Muscle layer of colon (tissue), 2 donors: ENCODE data around the gene AURKA.

Source experiments
- H3K27ac ChIP-seq: one replicate; pipeline ENCODE4 v1.7.0; 2013; ENCODE audit warnings: low read depth, mild to moderate bottlenecking, low read length, moderate library complexity
- H3K27me3 ChIP-seq, 2 donors: one replicate each; pipeline ENCODE4 v1.7.0; 2013; ENCODE audit warnings: low read length in 2 of 2, mild to moderate bottlenecking in 2 of 2; ENCODE audit not compliant: insufficient read depth in 2 of 2, control insufficient read depth in 1 of 2
- H3K36me3 ChIP-seq: one replicate; pipeline ENCODE4 v1.7.0; 2013; ENCODE audit warnings: mild to moderate bottlenecking, low read length; ENCODE audit not compliant: insufficient read depth
- H3K4me1 ChIP-seq: one replicate; pipeline ENCODE4 v1.7.0; 2013; ENCODE audit warnings: mild to moderate bottlenecking, low read length; ENCODE audit not compliant: insufficient read depth
- H3K4me3 ChIP-seq, 2 donors: one replicate each; pipeline ENCODE4 v1.7.0; 2013; ENCODE audit warnings: low read length in 2 of 2, low read depth in 1 of 2, mild to moderate bottlenecking in 1 of 2, moderate library complexity in 1 of 2
- H3K9ac ChIP-seq: one replicate; pipeline ENCODE4 v1.7.0; 2013; ENCODE audit warnings: low read length
- H3K9me3 ChIP-seq: one replicate; pipeline ENCODE4 v1.7.0; 2013; ENCODE audit warnings: mild to moderate bottlenecking, low read length
- donor health status: abdominal sarcoma.
- donor health status: Adenocarcinoma of cecum.

AURKA gene

DNA sequence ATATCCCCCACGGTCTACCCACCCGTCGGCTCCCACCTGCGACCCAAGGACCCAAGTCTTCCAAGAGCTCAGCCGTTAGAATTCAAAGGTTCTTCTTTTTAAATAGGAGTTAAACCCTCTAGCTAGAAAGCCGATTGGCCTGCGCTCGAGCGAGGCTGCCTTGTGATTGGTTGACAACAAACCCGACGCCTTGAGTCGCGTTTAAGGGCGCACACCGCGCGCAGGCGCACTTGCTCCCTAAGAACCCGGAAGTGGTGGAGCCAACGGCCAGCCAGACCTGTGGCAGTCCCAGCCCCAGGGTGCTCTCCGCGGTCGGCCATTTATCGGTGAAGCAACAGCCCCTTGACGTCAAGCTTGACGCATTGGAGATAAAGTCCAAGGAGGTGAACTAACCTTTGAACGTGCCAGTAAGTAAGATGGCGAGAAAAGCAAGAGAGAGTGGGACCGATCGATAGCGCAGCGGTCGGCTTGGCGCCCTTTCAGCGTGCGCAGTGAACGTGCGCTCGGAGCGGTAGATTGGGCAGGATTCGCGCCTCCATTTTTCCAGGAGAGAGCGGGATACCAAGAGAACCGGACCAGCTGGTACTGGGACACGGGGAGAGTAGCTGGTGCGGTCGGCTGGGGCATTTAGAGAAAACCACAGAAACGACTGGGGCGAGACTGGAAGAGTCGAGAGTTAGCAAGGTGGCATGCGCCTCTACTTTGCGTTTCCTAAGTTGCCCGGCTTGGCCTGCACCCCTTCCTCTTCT lies at the start of gene AURKA, which contains the start of gene CSTF1:
Gene AURKA (minus strand): TSS at position 84 of the 749 bp plus-strand sequence. CDS start 4,018 bp downstream, outside the sequence.
Gene CSTF1 (plus strand): TSS at position 514 of the 749 bp plus-strand sequence. CDS start 2,908 bp downstream, outside the sequence.
- H3K27ac ChIP-seq = peak within 1 kb of the TSS; percentile 95
- H3K36me3 ChIP-seq = peaks cover 19% of the 10 kb centered on the region
- H3K4me3 ChIP-seq = peak within 1 kb of the TSS; percentile 96 to 98
- H3K4me1 ChIP-seq = peaks cover 18% of the 10 kb centered on the region
- no peaks in the 10 kb centered on the region for H3K27me3 ChIP-seq
- H3K9ac ChIP-seq = peak within 1 kb of the TSS; percentile 91
- no peaks in the 10 kb centered on the region for H3K9me3 ChIP-seq

DNA sequence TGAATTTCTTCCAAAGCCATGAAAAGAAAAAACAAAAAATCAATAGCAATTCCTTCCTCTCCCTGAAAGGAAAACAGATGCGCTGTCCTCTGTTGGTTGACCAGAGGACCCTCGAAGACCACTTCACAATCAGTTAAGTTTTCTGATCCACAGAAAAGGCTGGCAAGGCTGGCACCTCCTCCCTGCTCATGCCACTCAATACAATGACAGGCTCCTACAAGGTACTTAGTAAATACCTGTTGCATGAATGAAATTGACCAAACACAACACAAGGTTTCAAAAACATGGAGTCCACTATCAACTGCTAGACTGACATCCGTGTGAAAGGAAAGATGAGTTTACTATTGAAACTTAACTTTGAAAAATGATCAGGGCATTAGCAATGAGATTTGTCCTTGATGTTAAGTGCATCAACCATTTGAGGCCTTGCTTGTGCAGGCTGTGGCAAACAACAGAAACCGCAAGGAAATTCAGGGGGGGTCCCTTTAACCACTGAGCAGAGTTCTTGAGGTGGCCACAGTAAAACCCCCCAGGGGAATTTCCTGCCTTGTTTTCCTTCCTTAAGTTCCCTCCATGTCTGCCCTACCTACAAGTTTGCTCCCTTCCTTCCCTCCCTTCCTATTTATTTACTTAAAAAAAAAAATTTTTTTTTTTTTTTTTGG lies 48.5 kb upstream of the AURKA start:
- Histone ChIP-seq H3K9me3 (no peaks in the 10 kb centered on the region), H3K4me1 (no peaks in the 10 kb centered on the region), H3K27ac (no peak overlapping the region), H3K27me3 (no peaks in the 10 kb centered on the region), H3K4me3 (no peak overlapping the region), H3K9ac (no peak overlapping the region), H3K36me3 (no peaks in the 10 kb centered on the region)

DNA sequence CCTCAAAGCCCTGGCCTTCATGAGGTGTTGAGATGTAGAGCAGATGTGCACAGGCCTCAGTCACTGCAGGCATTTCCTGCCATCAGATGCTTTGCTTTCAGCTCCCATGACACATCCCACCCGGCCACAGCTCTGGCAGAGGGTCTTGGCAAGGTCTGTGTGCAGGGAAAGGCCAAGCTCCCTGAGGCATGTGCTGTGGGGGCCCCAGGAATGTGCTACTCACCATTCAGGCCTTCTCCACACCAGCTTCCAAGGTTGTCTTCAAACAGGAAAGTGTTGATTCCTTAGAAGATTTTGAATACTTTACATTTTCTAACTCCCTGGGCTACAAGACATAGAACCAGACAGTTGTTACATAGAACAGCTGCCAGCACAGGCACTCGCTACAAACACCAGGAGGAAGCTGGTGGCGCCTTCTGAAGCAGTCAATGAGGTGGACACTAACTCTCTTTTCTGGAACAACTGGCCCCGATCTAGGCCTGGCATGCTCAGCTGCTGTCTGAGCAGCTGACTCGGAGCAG lies 47.8 kb upstream of the AURKA start:
- H3K4me3 ChIP-seq = no peak overlapping the region
- no peaks in the 10 kb centered on the region for H3K27me3 ChIP-seq
- no peaks in the 10 kb centered on the region for H3K4me1 ChIP-seq
- no peak overlapping the region for H3K9ac ChIP-seq
- no peaks in the 10 kb centered on the region for H3K36me3 ChIP-seq
- no peaks in the 10 kb centered on the region for H3K9me3 ChIP-seq
- H3K27ac ChIP-seq = no peak overlapping the region

DNA sequence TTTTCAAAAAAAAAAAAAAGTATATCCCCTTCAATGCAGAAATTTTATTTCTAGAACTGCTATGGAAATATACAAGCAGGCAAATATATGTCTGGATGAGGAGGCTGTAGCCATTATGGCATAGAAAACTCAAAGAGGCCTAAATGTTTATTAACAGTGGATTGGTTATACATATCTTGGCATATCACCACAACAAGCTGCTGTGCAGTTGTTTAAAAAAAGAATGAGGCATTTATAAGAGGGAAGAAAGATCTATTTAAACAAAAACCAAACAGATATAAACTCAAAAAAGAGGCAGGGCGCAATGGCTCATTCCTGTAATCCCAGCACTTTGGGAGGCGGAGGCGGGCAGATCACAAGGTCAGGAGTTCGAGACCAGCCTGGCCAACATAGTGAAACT lies 46.3 kb upstream of the AURKA start:
- Histone ChIP-seq H3K9me3 (no peaks in the 10 kb centered on the region), H3K36me3 (no peaks in the 10 kb centered on the region), H3K4me1 (peaks cover 5% of the 10 kb centered on the region), H3K27me3 (no peaks in the 10 kb centered on the region), H3K9ac (no peak overlapping the region), H3K4me3 (no peak overlapping the region), H3K27ac (no peak overlapping the region)

DNA sequence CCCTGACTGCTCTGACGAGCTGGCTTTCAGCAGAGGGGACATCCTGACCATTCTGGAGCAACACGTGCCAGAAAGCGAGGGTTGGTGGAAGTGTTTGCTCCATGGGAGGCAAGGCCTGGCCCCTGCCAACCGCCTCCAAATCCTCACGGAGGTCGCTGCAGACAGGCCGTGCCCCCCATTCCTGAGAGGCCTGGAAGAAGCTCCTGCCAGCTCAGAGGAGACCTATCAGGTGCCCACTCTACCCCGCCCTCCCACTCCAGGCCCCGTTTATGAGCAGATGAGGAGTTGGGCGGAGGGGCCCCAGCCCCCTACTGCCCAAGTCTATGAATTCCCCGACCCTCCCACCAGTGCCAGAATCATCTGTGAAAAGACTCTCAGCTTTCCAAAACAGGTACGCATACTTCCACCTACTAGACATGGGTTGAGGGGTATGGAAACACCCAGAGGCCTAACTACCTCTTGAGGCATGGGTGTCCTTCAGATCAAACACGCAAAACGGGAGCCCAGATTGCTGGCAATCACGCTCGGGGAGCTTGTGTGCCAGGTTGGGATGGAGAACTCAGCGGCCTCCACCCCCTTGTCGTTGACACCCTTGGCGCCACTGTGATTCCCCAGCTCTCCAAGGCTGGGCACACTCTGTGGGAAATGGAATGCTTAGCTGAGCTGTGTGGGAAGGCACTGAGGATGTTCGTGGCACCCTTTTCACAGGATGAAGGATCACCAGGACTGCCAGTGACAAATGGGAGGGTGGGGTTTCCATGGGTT lies 45.4 kb upstream of the AURKA start:
- H3K36me3 ChIP-seq = no peaks in the 10 kb centered on the region
- no peak overlapping the region for H3K9ac ChIP-seq
- no peaks in the 10 kb centered on the region for H3K9me3 ChIP-seq
- H3K27me3 ChIP-seq = no peaks in the 10 kb centered on the region
- no peak overlapping the region for H3K27ac ChIP-seq
- peaks cover 7% of the 10 kb centered on the region for H3K4me1 ChIP-seq
- H3K4me3 ChIP-seq = no peak overlapping the region

DNA sequence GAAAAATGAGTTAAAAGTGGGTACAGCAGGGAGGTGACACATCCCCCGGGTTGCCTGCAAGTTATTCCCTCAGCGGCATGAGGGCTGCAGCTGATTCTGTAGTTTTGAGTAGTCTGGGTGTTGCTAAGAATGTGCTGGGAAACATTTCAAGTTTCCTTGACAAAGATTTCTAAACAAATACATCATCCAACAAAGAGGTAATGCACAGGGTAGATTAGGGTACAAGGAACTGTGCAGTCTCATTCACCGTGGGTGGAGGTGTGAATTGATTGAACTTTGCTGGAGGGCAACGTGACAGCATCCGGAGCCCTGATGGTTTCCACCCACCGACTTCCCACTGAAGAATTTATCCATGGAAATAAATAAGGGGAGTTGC lies 41.9 kb upstream of the AURKA start:
- H3K4me3 ChIP-seq = no peak overlapping the region
- H3K9ac ChIP-seq = no peak overlapping the region
- peaks cover 7% of the 10 kb centered on the region for H3K4me1 ChIP-seq
- no peaks in the 10 kb centered on the region for H3K36me3 ChIP-seq
- H3K27me3 ChIP-seq = no peaks in the 10 kb centered on the region
- H3K9me3 ChIP-seq = no peaks in the 10 kb centered on the region
- H3K27ac ChIP-seq = no peak overlapping the region

DNA sequence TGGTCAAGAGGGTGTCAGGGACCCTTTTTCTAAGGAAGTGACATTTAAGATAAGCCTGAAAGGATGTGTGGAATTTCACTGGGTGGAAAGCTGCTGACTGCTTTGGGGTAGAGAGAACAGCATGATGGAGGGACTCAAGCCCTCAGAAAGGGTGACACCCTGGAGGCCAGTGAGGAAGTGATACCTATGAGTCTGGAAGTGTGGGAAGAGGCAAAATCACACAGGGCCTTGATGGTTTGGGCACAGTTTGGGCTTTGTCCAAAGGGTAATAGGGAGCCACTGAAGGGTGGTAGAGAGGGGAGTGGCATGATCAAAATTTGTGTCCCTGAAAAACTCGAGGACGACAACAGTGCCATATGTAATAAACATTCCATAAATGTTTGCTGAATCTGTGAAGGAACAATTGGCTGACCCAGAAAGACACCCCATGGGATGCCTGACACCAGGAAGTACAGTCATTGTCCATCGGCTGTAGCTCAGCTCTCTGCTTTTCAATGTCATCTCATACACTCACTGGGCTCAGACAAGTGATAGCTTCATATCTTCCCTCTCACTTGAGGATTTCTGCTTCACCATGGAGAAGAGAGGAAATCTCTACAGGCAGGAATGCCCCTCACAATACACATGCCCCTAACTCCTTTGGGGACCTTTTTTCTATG lies 41.3 kb upstream of the AURKA start:
- no peaks in the 10 kb centered on the region for H3K9me3 ChIP-seq
- H3K9ac ChIP-seq = no peak overlapping the region
- no peaks in the 10 kb centered on the region for H3K36me3 ChIP-seq
- H3K4me3 ChIP-seq = no peak overlapping the region
- H3K4me1 ChIP-seq = peaks cover 7% of the 10 kb centered on the region
- H3K27ac ChIP-seq = no peak overlapping the region
- H3K27me3 ChIP-seq = no peaks in the 10 kb centered on the region

DNA sequence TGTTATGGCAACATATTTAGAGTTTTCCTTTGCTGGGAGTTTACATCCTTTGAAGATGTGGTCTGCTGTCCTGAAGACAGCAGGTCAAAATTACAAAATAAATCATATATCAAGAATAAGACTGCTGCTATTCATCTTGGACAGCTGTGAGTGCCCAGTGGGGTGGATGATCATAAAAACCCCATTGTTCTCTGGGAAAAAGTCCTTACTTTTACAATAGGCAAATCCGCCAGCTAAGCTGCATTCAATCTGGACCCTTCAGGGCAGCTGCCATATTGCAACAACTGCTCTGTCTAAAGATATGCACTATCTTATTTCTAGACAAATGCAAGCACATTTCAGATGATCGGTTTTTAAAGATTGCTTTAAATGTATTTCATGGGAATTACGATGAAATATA lies 39.5 kb upstream of the AURKA start:
- Histone ChIP-seq H3K9ac (no peak overlapping the region), H3K27me3 (no peaks in the 10 kb centered on the region), H3K27ac (no peak overlapping the region)

DNA sequence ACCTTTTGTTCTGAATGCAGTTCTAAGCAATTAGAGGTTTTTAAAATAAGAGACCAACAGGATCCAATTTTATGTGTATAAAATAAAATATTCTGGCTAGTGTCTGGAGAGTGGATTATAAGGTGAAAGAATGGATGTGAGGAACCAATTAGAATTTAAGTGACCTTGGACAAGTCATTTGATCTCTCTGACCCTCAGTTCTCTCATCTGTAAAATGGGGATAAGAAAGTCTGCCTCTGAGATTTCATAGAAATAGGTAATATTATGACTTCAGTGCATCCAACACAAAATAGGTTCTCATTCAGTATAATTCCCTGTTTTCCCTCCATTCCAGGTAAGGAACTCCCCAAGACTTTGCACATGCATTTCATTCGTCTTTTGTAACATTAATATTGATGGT lies 38.9 kb upstream of the AURKA start:
- Histone ChIP-seq H3K9ac (no peak overlapping the region), H3K27me3 (no peaks in the 10 kb centered on the region), H3K27ac (no peak overlapping the region), H3K9me3 (no peaks in the 10 kb centered on the region), H3K36me3 (no peaks in the 10 kb centered on the region), H3K4me1 (peaks cover 7% of the 10 kb centered on the region), H3K4me3 (no peak overlapping the region)

More for the DNA sequence above, 39.5 kb upstream of the AURKA start:
- no peak overlapping the region for H3K4me3 ChIP-seq
- no peaks in the 10 kb centered on the region for H3K36me3 ChIP-seq
- peaks cover 7% of the 10 kb centered on the region for H3K4me1 ChIP-seq
- H3K9me3 ChIP-seq = no peaks in the 10 kb centered on the region

DNA sequence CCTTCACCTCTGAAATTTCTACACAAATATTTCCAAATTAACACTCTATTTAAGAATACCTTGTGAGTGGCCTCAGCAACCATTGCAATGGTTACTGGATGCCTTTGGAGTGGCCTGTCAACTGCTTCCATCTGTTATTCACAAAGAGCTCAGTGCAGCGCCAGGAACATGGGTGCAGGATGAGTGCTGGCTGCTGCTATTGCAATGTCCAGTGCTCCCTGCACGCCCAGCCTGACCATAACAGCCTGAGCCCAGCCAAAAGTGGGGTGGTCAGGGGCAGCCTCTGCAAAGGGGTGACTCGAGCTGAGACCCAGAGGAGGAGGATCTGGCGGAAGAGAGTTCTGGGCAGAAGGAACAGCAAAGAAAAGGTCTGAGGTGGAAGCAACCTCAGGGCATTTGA lies 38.4 kb upstream of the AURKA start:
- Histone ChIP-seq H3K4me3 (no peak overlapping the region), H3K9ac (no peak overlapping the region), H3K4me1 (peaks cover 7% of the 10 kb centered on the region), H3K27me3 (no peaks in the 10 kb centered on the region), H3K27ac (no peak overlapping the region), H3K9me3 (no peaks in the 10 kb centered on the region), H3K36me3 (no peaks in the 10 kb centered on the region)

DNA sequence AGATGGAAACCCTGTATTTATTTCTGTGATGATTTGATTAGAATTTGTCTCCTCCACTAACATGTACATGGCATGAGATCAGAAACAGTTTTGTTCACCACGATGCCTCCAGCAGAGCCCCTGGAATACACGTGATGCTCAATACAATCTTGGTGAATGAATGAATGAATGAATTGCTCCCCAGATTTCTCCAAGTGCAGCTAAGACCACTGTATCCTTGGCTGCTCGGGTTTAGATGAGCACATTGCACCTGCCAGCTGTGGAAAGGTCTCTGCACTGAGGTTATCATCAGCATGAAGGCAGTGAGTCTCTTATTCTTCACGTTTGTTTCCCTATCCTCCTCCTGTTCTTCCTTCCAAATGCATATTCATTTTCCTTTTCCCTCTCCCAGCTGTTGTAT lies 37.9 kb upstream of the AURKA start:
- Histone ChIP-seq H3K27ac (no peak overlapping the region), H3K4me3 (no peak overlapping the region), H3K9me3 (no peaks in the 10 kb centered on the region), H3K27me3 (no peaks in the 10 kb centered on the region), H3K9ac (no peak overlapping the region), H3K36me3 (no peaks in the 10 kb centered on the region), H3K4me1 (peaks cover 7% of the 10 kb centered on the region)
